Esophagus muscularis mucosa (tissue), 4 donors: Measurements from ENCODE around the gene GABRD. TPM values are rescaled to one million over a fixed set of nuclear protein-coding genes. Genes with fewer than 3 reads are reported as not detected.

Source experiments
- DNase-seq: peaks from one replicate; pipeline ENCODE4 v3.0.0-alpha.2; 2017; ENCODE audit errors: extremely low spot score
- H3K27ac ChIP-seq, 4 donors: fragments of 200-600 bp; sonication (generic); replicated peaks in 1 of 4; 1 replicate in 3 of 4; 2 replicates in 1 of 4; pipeline ENCODE4 v1.5.1; 2016 to 2019; ENCODE audit warnings: mild to moderate bottlenecking in 1 of 4
- H3K27me3 ChIP-seq, 4 donors: fragments of 200-600 bp; sonication (generic); one replicate each; pipeline versions ENCODE4 v1.5.1 to v1.6.0; 2016 to 2019
- H3K36me3 ChIP-seq, 4 donors: fragments of 200-600 bp; sonication (generic); one replicate each; pipeline ENCODE4 v1.5.1; 2016 to 2019
- H3K4me1 ChIP-seq, 4 donors: fragments of 200-600 bp; sonication (generic); one replicate each; pipeline ENCODE4 v1.5.1; 2016 to 2019
- H3K4me3 ChIP-seq, 4 donors: fragments of 200-600 bp; sonication (generic); 1 replicate in 2 of 4; 2 replicates in 2 of 4; pipeline ENCODE4 v1.5.1; 2016 to 2019; ENCODE audit warnings: mild to moderate bottlenecking in 4 of 4, moderate library complexity in 1 of 4
- H3K9me3 ChIP-seq, 4 donors: fragments of 200-600 bp; sonication (generic); 1 replicate in 3 of 4; 2 replicates in 1 of 4; pipeline ENCODE4 v1.5.1; 2016 to 2019
- CTCF ChIP-seq, 3 experiments: fragments of 200-600 bp in 2 of 3; fragments of 450-650 bp in 1 of 3; sonication (generic) in 2 of 3; IDR thresholded peaks; one replicate each; pipeline ENCODE4 v1.5.1; 2017 to 2019; ENCODE audit warnings: antibody characterized with exemption in 3 of 3, mild to moderate bottlenecking in 2 of 3, moderate library complexity in 1 of 3
- EP300 ChIP-seq: sonication (generic); formaldehyde crosslinking; IDR thresholded peaks from one replicate; pipeline ENCODE4 v1.6.1; 2017; ENCODE audit warnings: antibody characterized with exemption
- POLR2A ChIP-seq: fragments of 450-650 bp; IDR thresholded peaks from one replicate; pipeline ENCODE4 v1.6.1; 2017; ENCODE audit warnings: antibody characterized with exemption, moderate library complexity, mild to moderate bottlenecking, low read depth
- POLR2AphosphoS5 ChIP-seq, 2 donors: sonication (generic); formaldehyde crosslinking; IDR thresholded peaks; one replicate each; pipeline ENCODE4 v1.6.1; 2017; ENCODE audit warnings: antibody characterized with exemption in 2 of 2
- WGBS: methylation state at CpG from one replicate; pipeline ENCODE4 v1.1.5; 2018; 5-methylcytosine and 5-hydroxymethylcytosine counted together
- intact Hi-C: fragments of 100-400 bp; cut with DNase I; formaldehyde crosslinking; loops from one replicate; pipeline ENCODE4 v1.15.1; 2023
- total RNA-seq, 4 donors: library from RNA; depleted of rRNA; stranded (reverse); fragments of >200 nt; gene quantifications; one replicate each; pipeline versions ENCODE4 v1.1.0 to v1.2.1, GENCODE V29; 2016

Gene GABRD
- total RNA-seq, 4 donors from 2014 or later = not detected

- H3K4me1 ChIP-seq = no peaks in the 10 kb centered on the region
- no peak overlapping the region for H3K4me3 ChIP-seq
- H3K27me3 ChIP-seq = peaks cover 0 to 65% (median 0%) of the 10 kb centered on the region in 4 donors
- no peak for DNase-seq
- no peak overlapping the region for H3K27ac ChIP-seq
- TF ChIP-seq POLR2A = no peak
- TF ChIP-seq CTCF (IDR thresholded peaks at IDR 0.05) = no peak
- no peak for TF ChIP-seq EP300
- no peak for TF ChIP-seq POLR2AphosphoS5 (IDR thresholded peaks at IDR 0.05)
- H3K9me3 ChIP-seq = peaks cover 0 to 22% (median 4%) of the 10 kb centered on the region in 4 donors
- intact Hi-C loops = no loop called here
- H3K36me3 ChIP-seq = no peaks in the 10 kb centered on the region
- whole genome bisulfite sequencing = 91% methylated on average over 11 of the region's 21 CpGs
Observed at GRCh38 chr1:2067393-2067792, 48.2 kb downstream of the GABRD start.

GRCh38 chr1:2067981-2068380 lies 48.8 kb downstream of the GABRD start:
- 87% methylated on average over 10 of the region's 17 CpGs for WGBS
- Histone ChIP-seq H3K27me3 (peaks cover 0 to 71% (median 0%) of the 10 kb centered on the region in 4 donors), H3K9me3 (peaks cover 0 to 22% (median 4%) of the 10 kb centered on the region in 4 donors), H3K4me3 (no peak overlapping the region), H3K4me1 (no peaks in the 10 kb centered on the region), H3K27ac (no peak overlapping the region), H3K36me3 (no peaks in the 10 kb centered on the region)
- intact Hi-C loops = no loop called here
- DNase-seq = no peak
- no peak for TF ChIP-seq CTCF (IDR thresholded peaks at IDR 0.05)

GRCh38 chr1:2068951-2069350 lies 49.8 kb downstream of the GABRD start:
- H3K27me3 ChIP-seq = peaks cover 0 to 75% (median 0%) of the 10 kb centered on the region in 4 donors
- DNase-seq = no peak
- 93% methylated on average over 16 of the region's 19 CpGs for WGBS

GRCh38 chr1:2070016-2070415 lies 50.9 kb downstream of the GABRD start:
- H3K4me1 ChIP-seq = no peaks in the 10 kb centered on the region
- peaks cover 0 to 79% (median 0%) of the 10 kb centered on the region in 4 donors for H3K27me3 ChIP-seq
- peaks cover 0 to 11% (median 2%) of the 10 kb centered on the region in 4 donors for H3K9me3 ChIP-seq
- H3K27ac ChIP-seq = no peak overlapping the region
- intact Hi-C loops = no loop called here
- WGBS = 80% methylated on average over 2 of the region's 11 CpGs
- TF ChIP-seq POLR2A = no peak
- TF ChIP-seq EP300 = no peak
- TF ChIP-seq POLR2AphosphoS5 (IDR thresholded peaks at IDR 0.05) = no peak
- DNase-seq = no peak
- H3K4me3 ChIP-seq = no peak overlapping the region
- no peaks in the 10 kb centered on the region for H3K36me3 ChIP-seq

More at GRCh38 chr1:2068951-2069350, 49.8 kb downstream of the GABRD start:
- no peaks in the 10 kb centered on the region for H3K4me1 ChIP-seq
- H3K9me3 ChIP-seq = peaks cover 0 to 21% (median 4%) of the 10 kb centered on the region in 4 donors
- intact Hi-C loops = no loop called here
- TF ChIP-seq CTCF (IDR thresholded peaks at IDR 0.05) = no peak
- TF ChIP-seq POLR2AphosphoS5 (IDR thresholded peaks at IDR 0.05) = no peak
- no peak for TF ChIP-seq EP300
- no peak for TF ChIP-seq POLR2A
- H3K27ac ChIP-seq = no peak overlapping the region
- no peak overlapping the region for H3K4me3 ChIP-seq
- no peaks in the 10 kb centered on the region for H3K36me3 ChIP-seq

GRCh38 chr1:2070800-2071530 lies 51.8 kb downstream of the GABRD start:
- Histone ChIP-seq H3K4me3 (no peak overlapping the region), H3K36me3 (no peaks in the 10 kb centered on the region), H3K27ac (no peak overlapping the region), H3K9me3 (peaks cover 0 to 2% (median under 1%) of the 10 kb centered on the region in 4 donors), H3K27me3 (peaks cover 0 to 88% (median 0%) of the 10 kb centered on the region in 4 donors), H3K4me1 (no peaks in the 10 kb centered on the region)
- WGBS = 88% methylated on average over 17 of the region's 36 CpGs
- no peak for TF ChIP-seq POLR2AphosphoS5 (IDR thresholded peaks at IDR 0.05)
- no peak for TF ChIP-seq POLR2A
- no peak for TF ChIP-seq CTCF (IDR thresholded peaks at IDR 0.05)
- TF ChIP-seq EP300 = no peak
- intact Hi-C loops = no loop called here
- DNase-seq = no peak
